ENCODE measurements around the gene TAS2R50. TPM values are rescaled to one million over a fixed set of nuclear protein-coding genes. Genes with fewer than 3 reads are reported as not detected.

The TAS2R50 gene
- total RNA-seq, 1 donor, result 6.2 TPM

DNA sequence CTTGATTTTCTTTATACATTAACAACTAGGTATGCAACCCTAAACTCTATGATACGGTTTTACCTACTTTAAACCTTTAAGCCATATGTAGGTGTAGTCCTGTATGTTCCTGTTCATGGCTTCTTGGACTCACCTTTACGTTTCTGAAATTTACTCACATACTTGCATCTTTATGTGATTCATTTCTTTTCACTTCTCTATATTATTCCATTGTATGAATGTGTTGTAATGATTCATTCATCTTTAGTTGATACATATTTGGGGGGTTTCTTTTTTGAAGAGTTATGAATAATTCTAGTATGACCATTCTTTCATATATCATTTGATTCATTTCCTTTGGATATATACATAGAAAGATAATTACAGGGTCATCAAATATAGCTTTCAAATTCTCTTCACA, 2.4 kb upstream of the TAS2R50 start:
- Histone ChIP-seq H3K4me3 (ENCODE audit: insufficient read depth, low read length) (no peak overlapping the region), H3K36me3 (ENCODE audit: insufficient read depth, low read length) (no peaks in the 10 kb centered on the region), H3K9me3 (ENCODE audit: low read depth, low read length) (no peaks in the 10 kb centered on the region), H4K20me1 (ENCODE audit: insufficient read depth, low read length) (no peaks in the 10 kb centered on the region), H3K4me2 (ENCODE audit: insufficient read depth, low read length) (no peak overlapping the region), H3K27me3 (ENCODE audit: insufficient read depth, low read length) (no peaks in the 10 kb centered on the region), H2AFZ (ENCODE audit: low read length) (no peak overlapping the region), H3K27ac (ENCODE audit: low read depth, low read length) (no peak overlapping the region), H3K4me1 (ENCODE audit: insufficient read depth, low read length) (no peaks in the 10 kb centered on the region), H3K79me2 (ENCODE audit: insufficient read depth, low read length) (no peaks in the 10 kb centered on the region)
- DNase-seq (ENCODE audit: insufficient read length, low spot score, missing footprints), result no peak
- TF ChIP-seq CTCF (IDR thresholded peaks at IDR 0.05; ENCODE audit: extremely low read depth, low read depth, low read length), result no peak

GRCh38 chr12:10982244-10982643, 4.5 kb downstream of the TAS2R50 start:
- H3K27ac ChIP-seq (ENCODE audit: low read depth, low read length), result no peak overlapping the region
- H3K9me3 ChIP-seq (ENCODE audit: low read depth, low read length), result no peaks in the 10 kb centered on the region
- H3K27me3 ChIP-seq (ENCODE audit: insufficient read depth, low read length), result no peaks in the 10 kb centered on the region
- DNase-seq (ENCODE audit: insufficient read length, low spot score, missing footprints), result no peak
- peaks cover 4% of the 10 kb centered on the region for H4K20me1 ChIP-seq (ENCODE audit: insufficient read depth, low read length)
- H2AFZ ChIP-seq (ENCODE audit: low read length), result no peak overlapping the region
- no peak for TF ChIP-seq CTCF (IDR thresholded peaks at IDR 0.05; ENCODE audit: extremely low read depth, low read depth, low read length)
- no peak overlapping the region for H3K4me3 ChIP-seq (ENCODE audit: insufficient read depth, low read length)
- peaks cover 4% of the 10 kb centered on the region for H3K79me2 ChIP-seq (ENCODE audit: insufficient read depth, low read length)
- no peak overlapping the region for H3K4me2 ChIP-seq (ENCODE audit: insufficient read depth, low read length)
- H3K4me1 ChIP-seq (ENCODE audit: insufficient read depth, low read length), result no peaks in the 10 kb centered on the region
- H3K36me3 ChIP-seq (ENCODE audit: insufficient read depth, low read length), result no peaks in the 10 kb centered on the region

- DNase-seq (ENCODE audit: insufficient read length, low spot score, missing footprints), result no peak
- Histone ChIP-seq H3K9me3 (ENCODE audit: low read depth, low read length) (no peaks in the 10 kb centered on the region), H2AFZ (ENCODE audit: low read length) (no peak overlapping the region), H3K36me3 (ENCODE audit: insufficient read depth, low read length) (no peaks in the 10 kb centered on the region), H3K4me2 (ENCODE audit: insufficient read depth, low read length) (no peak overlapping the region), H3K27ac (ENCODE audit: low read depth, low read length) (no peak overlapping the region), H3K4me3 (ENCODE audit: insufficient read depth, low read length) (no peak overlapping the region), H3K27me3 (ENCODE audit: insufficient read depth, low read length) (no peaks in the 10 kb centered on the region), H4K20me1 (ENCODE audit: insufficient read depth, low read length) (no peaks in the 10 kb centered on the region), H3K4me1 (ENCODE audit: insufficient read depth, low read length) (no peaks in the 10 kb centered on the region), H3K79me2 (ENCODE audit: insufficient read depth, low read length) (peaks cover 7% of the 10 kb centered on the region)
- no peak for TF ChIP-seq CTCF (IDR thresholded peaks at IDR 0.05; ENCODE audit: extremely low read depth, low read depth, low read length)
Measured at GRCh38 chr12:10974965-10975364, 11.7 kb downstream of the TAS2R50 start.

GRCh38 chr12:10968765-10969456, 17.8 kb downstream of the TAS2R50 start:
- no peak for TF ChIP-seq CTCF (IDR thresholded peaks at IDR 0.05; ENCODE audit: extremely low read depth, low read depth, low read length)
- peak; percentile 62 for DNase-seq (ENCODE audit: insufficient read length, low spot score, missing footprints)
- H4K20me1 ChIP-seq (ENCODE audit: insufficient read depth, low read length), result no peaks in the 10 kb centered on the region
- no peaks in the 10 kb centered on the region for H3K79me2 ChIP-seq (ENCODE audit: insufficient read depth, low read length)
- peaks cover 2% of the 10 kb centered on the region for H3K4me1 ChIP-seq (ENCODE audit: insufficient read depth, low read length)
- H3K27ac ChIP-seq (ENCODE audit: low read depth, low read length), result no peak overlapping the region
- no peak overlapping the region for H2AFZ ChIP-seq (ENCODE audit: low read length)
- no peaks in the 10 kb centered on the region for H3K36me3 ChIP-seq (ENCODE audit: insufficient read depth, low read length)
- H3K9me3 ChIP-seq (ENCODE audit: low read depth, low read length), result no peaks in the 10 kb centered on the region
- H3K4me3 ChIP-seq (ENCODE audit: insufficient read depth, low read length), result no peak overlapping the region
- no peak overlapping the region for H3K4me2 ChIP-seq (ENCODE audit: insufficient read depth, low read length)
- no peaks in the 10 kb centered on the region for H3K27me3 ChIP-seq (ENCODE audit: insufficient read depth, low read length)

Data from osteoblast (primary cell).